ENCODE data around the gene EIF1.
A peak's percentile ranks its signal among the peaks of the same experiment; 100 is the strongest.
"Not testable (repeated sequence)": the region's sequence is repeated elsewhere in the genome, so short reads cannot be mapped to it uniquely, and the experiment has no call there.

The EIF1 gene

GRCh38 chr17:41690497-41690896, 1.8 kb downstream of the EIF1 start:
- no peak for TF ChIP-seq CTCF (conservative IDR thresholded peaks at IDR 0.05; ENCODE audit: low read depth, low read length)
- peak overlapping the region; percentile 80 for H3K4me3 ChIP-seq (ENCODE audit: low read length)
- no peak for DNase-seq (ENCODE audit: low read depth)

DNA sequence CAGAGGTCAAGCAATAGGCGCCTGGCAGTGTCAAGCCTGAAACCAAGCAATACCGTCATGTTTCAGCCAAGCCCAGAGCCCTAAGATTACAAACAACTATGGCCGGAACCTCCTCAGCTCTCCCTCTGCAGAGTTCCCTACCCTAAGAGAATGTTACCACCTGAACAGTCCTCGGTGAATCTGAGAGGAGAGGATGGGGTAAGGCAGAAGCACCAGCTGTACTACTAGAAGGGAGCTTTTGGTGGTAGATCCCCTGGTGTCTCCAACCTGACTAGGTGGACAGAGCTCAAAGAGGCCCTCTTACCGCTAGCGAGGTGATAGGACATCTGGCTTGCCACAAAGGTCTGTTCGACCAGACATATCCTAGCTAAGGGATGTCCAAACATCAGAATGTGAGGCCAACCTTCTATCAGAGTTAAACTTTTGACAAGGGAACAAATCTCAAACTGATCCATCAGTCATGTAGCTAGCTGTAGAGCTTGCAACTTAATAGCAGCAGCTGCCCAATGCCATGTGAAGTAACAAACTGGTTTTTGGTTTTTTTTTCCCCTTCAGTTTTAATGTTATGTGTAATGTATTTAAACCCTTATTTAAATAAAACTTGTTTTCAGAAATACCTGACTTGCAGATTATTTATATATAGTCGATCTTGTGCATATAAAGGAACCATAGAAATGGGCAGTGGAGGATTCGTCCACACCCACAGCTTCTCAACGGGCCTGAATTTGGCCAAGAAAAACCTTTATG, 2.5 kb downstream of the EIF1 start:
- no peak for TF ChIP-seq CTCF (conservative IDR thresholded peaks at IDR 0.05; ENCODE audit: low read depth, low read length)
- H3K4me3 ChIP-seq (ENCODE audit: low read length), result no peak overlapping the region
- no peak for DNase-seq (ENCODE audit: low read depth)

GRCh38 chr17:41692722-41693521, 4.2 kb downstream of the EIF1 start:
- no peak overlapping the region for H3K4me3 ChIP-seq (ENCODE audit: low read length)
- no peak for DNase-seq (ENCODE audit: low read depth)
- TF ChIP-seq CTCF (conservative IDR thresholded peaks at IDR 0.05; ENCODE audit: low read depth, low read length), result no peak

DNA sequence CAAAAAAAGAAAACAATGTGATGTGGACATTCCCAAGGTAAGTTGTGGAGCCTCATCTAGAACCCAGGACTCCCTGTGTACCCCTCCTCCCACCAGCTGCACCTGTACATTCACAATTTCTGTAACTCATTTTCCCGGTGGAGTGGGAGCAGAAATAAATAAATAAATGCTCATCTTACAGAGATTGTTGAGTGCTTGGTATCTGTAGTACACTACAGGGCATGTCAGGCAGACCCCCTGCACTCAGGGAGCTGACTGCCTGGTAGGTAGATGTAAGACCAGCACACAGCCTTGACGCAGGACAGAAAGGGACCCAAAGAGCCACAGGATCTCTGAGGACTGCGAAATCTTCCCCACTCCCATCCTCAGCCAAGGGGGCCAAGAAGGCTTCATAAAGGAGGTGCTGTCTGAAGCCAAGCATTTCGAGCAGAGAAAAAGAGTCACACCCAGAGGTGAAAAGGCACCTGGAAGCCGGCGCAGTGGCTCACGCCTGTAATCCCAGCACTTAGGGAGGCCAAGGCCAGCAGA, 6.5 kb downstream of the EIF1 start:
- DNase-seq (ENCODE audit: low read depth), result no peak
- H3K4me3 ChIP-seq (ENCODE audit: low read length), result no peak overlapping the region
- TF ChIP-seq CTCF (conservative IDR thresholded peaks at IDR 0.05; ENCODE audit: low read depth, low read length), result no peak

DNA sequence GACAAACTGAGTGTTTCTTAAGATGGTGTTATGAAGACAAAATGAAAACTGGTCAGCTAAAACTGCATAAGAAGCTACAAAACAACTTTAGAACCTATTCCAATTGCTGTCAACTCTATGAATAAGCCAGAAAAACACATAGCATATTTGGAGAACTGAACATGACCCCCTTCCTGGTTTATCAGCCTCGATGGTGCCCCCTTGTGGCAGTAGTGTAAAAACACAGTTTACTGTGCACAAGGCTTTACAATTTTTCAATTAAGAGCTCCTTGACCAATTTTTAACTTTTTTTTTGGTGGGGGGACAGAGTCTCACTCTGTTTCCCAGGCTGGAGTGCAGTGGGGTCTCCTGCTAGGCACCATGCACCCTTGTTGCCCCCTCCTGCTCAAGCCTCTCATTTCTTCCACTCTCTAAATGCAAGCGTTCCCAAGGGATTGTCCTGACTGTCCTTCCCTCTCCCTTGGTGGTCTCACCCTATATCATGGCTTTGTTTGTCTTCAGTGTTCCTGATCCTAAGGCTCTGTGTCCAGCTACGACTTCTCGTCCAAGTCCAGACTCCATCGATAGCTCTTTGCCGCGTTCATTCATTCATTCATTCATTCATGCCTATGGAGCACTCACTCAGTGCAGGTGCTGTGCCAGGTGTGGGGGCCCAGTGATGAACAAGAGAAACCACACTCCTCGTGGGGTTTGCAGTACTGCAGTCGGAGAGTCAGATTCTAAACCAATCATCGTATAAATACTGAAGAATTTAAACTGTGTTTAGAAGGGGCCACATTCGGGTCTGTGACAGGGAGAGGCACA, 7.5 kb downstream of the EIF1 start:
- TF ChIP-seq CTCF (conservative IDR thresholded peaks at IDR 0.05; ENCODE audit: low read depth, low read length), result peak; percentile 87
- no peak for DNase-seq (ENCODE audit: low read depth)
- no peak overlapping the region for H3K4me3 ChIP-seq (ENCODE audit: low read length)

- H3K4me3 ChIP-seq (ENCODE audit: low read length), result no peak overlapping the region
- TF ChIP-seq CTCF (conservative IDR thresholded peaks at IDR 0.05; ENCODE audit: low read depth, low read length), result no peak
- no peak for DNase-seq (ENCODE audit: low read depth)
Measured at GRCh38 chr17:41697122-41697962, 8.7 kb downstream of the EIF1 start.

GRCh38 chr17:41700843-41701242, 12.2 kb downstream of the EIF1 start:
- not testable (repeated sequence) for DNase-seq (ENCODE audit: low read depth); H3K4me3 ChIP-seq (ENCODE audit: low read length)
